Activated T-cell treated with anti-CD3 and anti-CD28 coated beads for 24 hours (primary cell): Measurements from ENCODE around the gene EBF4.
A peak's percentile ranks its signal among the peaks of the same experiment; 100 is the strongest.

Experiments
- DNase-seq: peaks from one replicate; pipeline ENCODE4 v3.0.0-alpha.2; 2020; ENCODE audit warnings: low read depth

EBF4 gene

GRCh38 chr20:2692036-2692885, at the start of gene EBF4:
TSS of gene EBF4 (plus strand) at chr20:2692780. CDS start at chr20:2693646, 866 bp downstream.
- DNase-seq = no peak

- DNase-seq = no peak
Measured at GRCh38 chr20:2643708-2644107, 48.9 kb upstream of the EBF4 start.

- DNase-seq = peak; percentile 96
Measured at GRCh38 chr20:2651772-2652723, 40.5 kb upstream of the EBF4 start, which contains the start of gene NOP56. TSS of gene NOP56 (plus strand) at chr20:2652632. CDS start at chr20:2652661, 29 bp downstream.

GRCh38 chr20:2652724-2653555, 39.6 kb upstream of the EBF4 start:
- peak; percentile 43 for DNase-seq

GRCh38 chr20:2653556-2654383, 38.8 kb upstream of the EBF4 start:
- no peak for DNase-seq

- DNase-seq = no peak
Measured at GRCh38 chr20:2654384-2654822, 38.2 kb upstream of the EBF4 start.

- no peak for DNase-seq
Measured at GRCh38 chr20:2654831-2655230, 37.7 kb upstream of the EBF4 start.

GRCh38 chr20:2655331-2656116, 37.1 kb upstream of the EBF4 start:
- no peak for DNase-seq

GRCh38 chr20:2656471-2657117, 36.0 kb upstream of the EBF4 start:
- DNase-seq = no peak

GRCh38 chr20:2657241-2657640, 35.3 kb upstream of the EBF4 start:
- DNase-seq = no peak

GRCh38 chr20:2657674-2658073, 34.9 kb upstream of the EBF4 start:
- no peak for DNase-seq

- DNase-seq = no peak
Measured at GRCh38 chr20:2658414-2659354, 33.9 kb upstream of the EBF4 start.

GRCh38 chr20:2659547-2659946, 33.0 kb upstream of the EBF4 start:
- no peak for DNase-seq

GRCh38 chr20:2663364-2663886, 29.2 kb upstream of the EBF4 start:
- DNase-seq = no peak

GRCh38 chr20:2663887-2664719, 28.5 kb upstream of the EBF4 start, which contains the start of gene IDH3B:
TSS of gene IDH3B (minus strand) at chr20:2664216. CDS start at chr20:2664188, 28 bp downstream.
- peak; percentile 91 for DNase-seq

GRCh38 chr20:2671977-2672376, 20.6 kb upstream of the EBF4 start:
- no peak for DNase-seq

GRCh38 chr20:2672446-2672845, 20.1 kb upstream of the EBF4 start:
- DNase-seq = no peak
